HG02852 (cell line): ENCODE data around the gene HSPBP1.

ENCODE experiments used
- ATAC-seq: cut with Tn5 transposase; IDR thresholded peaks from one replicate; pipeline ENCODE4 v1.9.1; 2021; ENCODE audit warnings: mild to moderate bottlenecking, moderate library complexity; ENCODE audit not compliant: unreplicated experiment

Gene HSPBP1

GRCh38 chr19:55275851-55276719 lies 3.8 kb downstream of the HSPBP1 start:
- peak; percentile 43 for ATAC-seq

- ATAC-seq = no peak
These were observed 5.8 kb downstream of the HSPBP1 start for GRCh38 chr19:55273978-55274707.

DNA sequence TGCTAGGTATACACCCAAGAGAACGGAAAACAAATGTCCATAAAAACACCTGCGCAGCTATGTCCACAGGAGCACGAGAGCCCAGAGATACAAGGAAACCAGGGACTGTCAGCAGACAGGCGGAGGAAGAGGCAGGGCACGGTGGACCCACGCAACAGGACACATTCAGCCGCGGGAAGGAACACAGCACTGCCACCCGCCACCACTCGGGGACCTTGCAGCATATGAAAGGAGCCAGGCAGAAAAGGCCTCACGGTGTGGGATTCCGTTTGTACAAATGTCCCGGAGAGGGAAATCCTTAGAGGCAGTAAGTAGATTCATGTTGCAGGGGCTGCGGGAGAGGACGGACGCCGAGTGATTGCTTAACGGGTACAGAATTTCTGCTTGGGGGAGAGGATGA lies 7.8 kb downstream of the HSPBP1 start:
- ATAC-seq = no peak

DNA sequence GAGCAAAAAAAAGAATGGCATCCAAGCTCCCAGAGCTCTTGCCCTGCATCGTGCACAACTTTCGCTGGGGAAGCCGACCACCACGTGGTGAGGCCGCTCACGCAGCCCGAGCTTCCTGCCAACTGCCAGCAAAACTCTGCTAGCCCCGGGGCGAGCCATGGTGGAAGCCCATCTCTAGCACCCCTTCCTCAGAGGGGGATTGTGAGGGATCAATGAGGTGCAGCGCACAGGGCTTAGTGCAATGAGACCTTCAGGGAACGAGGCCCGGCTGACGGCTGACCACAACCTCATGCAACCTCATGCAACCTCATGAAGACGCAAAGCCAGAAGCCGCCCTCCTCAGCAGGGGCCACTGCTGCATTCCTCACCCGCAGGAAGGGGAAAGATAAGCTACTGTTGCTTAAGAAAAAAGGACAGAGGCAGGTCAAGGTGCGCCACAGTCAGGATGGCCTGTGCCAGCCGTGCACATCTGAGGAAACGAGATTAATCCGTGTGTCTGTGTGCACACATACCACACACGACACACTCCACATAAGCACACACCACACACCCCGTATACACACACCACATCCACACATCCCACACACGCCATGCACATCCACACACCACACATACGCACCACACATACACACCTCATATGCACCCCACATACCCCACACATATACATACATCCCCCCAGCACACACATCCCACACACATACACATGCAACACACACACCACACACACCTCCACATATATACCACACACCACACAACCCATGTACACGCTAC lies 9.6 kb downstream of the HSPBP1 start:
- ATAC-seq = no peak

DNA sequence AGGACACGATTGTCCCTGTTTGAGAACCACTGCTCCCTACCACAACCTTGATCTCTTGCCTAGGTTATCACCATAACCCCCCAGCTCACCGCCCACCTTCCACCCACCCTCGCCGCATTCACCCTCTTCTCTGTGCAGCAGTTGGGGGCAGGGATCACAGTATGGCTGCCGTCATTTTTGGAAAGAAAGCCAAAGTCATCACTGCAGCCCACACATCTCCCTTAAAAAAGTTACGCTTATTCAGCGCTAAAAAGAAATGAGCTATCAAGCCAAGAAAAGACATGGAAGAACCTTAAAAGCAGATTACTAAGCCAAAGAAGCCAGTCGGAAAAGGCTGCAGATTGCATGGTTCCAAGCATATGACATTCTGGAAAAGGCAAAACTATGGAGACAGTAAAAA lies 10.6 kb downstream of the HSPBP1 start:
- no peak for ATAC-seq

GRCh38 chr19:55266840-55267239 lies 13.1 kb downstream of the HSPBP1 start:
- ATAC-seq = no peak

- ATAC-seq = no peak
These were observed 13.5 kb downstream of the HSPBP1 start for GRCh38 chr19:55266404-55266803.

DNA sequence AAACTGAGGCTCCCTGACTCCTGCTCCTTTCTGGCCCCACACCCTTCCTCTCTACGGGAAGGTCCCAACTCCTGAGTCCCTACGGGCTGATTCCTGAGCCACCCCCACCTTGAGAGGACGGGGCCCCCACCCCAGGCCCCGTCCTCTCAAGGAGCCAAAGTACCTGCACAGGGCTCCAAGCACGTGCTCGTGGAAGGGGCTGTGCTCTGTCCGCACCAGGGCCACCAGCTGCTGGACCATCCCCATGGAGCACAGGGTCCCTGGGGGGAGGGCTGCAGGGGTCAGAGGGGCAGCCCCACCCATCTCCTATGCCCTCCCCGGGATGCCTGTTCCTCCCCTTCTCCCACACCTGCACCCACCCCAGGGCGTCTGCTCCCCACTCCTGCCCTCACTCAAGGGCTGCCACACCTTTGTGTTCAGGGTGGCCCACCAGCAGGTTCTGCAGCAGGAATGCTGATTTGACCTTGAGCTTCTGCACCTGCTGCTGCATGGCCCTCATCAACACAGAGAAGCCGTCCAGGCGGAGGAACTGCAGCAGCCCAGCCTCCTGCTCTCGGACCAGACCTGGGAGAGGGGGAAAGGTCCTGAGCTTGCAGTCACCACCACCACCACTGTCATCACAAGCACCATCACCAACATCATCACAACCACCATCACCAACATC lies 14.1 kb downstream of the HSPBP1 start:
- no peak for ATAC-seq

DNA sequence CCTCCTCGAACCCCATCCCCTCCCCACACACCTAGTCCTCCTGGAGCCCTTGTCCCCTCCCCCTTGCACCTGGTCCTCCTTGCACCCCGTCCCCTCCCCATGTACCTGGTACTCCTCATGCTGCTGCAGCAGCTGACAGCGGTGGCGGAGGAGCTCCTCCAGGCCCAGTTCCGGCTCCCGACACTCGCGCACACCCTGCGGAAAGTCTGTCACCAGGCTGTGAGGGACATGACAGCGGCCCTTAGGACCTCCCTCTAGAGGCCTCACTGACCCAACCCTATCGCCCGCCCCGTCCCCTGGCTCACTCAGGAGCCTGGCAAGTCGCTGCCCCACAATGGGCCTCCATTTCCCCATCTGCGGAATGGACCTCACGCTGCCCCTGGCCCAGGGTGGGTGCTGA lies 14.7 kb downstream of the HSPBP1 start:
- ATAC-seq = no peak

GRCh38 chr19:55264531-55264930 lies 15.4 kb downstream of the HSPBP1 start:
- no peak for ATAC-seq

DNA sequence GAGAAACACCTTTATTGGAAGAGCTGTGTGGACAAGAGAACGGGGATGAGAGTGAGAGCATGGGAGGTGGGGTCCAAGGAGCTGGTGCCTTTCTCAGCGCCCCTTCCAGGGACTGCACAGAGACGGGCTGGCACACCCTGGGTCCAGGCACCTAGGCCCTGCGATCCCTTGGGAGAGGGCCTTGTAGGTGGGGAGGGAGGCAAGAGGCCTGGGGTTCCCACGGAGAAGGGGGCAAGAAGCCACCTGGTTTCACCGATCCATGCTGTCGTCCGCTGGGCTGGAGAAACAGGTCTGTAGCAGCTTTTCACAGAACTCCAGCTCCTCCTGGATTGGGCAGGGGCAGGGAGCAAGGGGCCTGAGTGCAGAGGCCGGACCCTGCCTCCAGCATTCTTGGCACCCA lies 17.6 kb downstream of the HSPBP1 start:
- ATAC-seq = no peak

- no peak for ATAC-seq
These were observed 18.2 kb downstream of the HSPBP1 start for GRCh38 chr19:55261671-55262126.

GRCh38 chr19:55259540-55260210 lies 20.2 kb downstream of the HSPBP1 start:
- no peak for ATAC-seq

DNA sequence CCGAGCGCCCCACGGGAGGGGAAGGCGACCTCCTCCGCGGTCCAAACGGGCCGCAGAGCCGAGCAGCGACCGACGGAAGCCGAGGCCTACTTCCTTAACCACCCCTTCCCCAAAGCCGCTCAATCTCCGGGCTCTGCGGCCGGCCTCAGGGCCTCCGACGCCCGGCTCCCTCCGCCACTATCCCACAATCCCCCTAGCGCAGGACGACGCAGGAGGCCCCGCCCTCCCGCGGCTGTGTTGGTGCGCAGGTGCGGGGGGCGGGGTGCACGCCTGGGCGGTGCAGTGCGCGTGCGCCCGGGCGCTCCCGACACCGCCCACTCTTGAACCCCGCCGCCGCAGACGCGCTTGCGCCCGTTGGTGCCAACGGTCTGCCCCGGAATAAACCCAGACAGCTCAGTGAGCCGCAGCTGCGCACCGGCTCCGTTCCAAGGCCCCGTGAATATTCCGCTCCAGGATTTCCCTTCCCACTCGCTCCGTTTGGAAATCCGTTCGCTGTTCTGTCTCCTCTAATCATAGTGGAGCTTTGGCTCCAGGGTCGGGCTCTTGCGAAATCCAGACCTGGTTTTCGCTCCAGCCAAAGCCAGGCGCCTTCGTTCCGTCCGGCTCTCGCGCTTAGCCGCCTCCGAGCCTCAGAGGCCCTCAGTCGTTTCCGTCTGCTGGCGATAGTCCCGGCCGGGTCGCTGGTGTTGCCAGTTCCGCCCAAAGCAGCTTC lies 20.9 kb downstream of the HSPBP1 start, which contains the start of gene PPP6R1:
PPP6R1 (minus strand) TSS at position 190 of the 712 bp plus-strand sequence. CDS start 11,914 bp downstream, outside the sequence.
- peak; percentile 69 for ATAC-seq

GRCh38 chr19:55258476-55258827 lies 21.5 kb downstream of the HSPBP1 start:
- ATAC-seq = peak; percentile 22

- ATAC-seq = no peak
These were observed 22.2 kb downstream of the HSPBP1 start for GRCh38 chr19:55257461-55258420.

- ATAC-seq = no peak
These were observed 23.1 kb downstream of the HSPBP1 start for GRCh38 chr19:55256562-55257460.
